H1 (cell line): ENCODE results near the gene RELL2.

Source experiments
- POLR2A ChIP-seq, 2 experiments: IDR thresholded peaks; 1 replicate in 1 of 2; 2 replicates in 1 of 2; pipeline ENCODE4 v1.6.1; 2011; ENCODE audit warnings: low read depth in 2 of 2, low read length in 2 of 2, mild to moderate bottlenecking in 2 of 2; ENCODE audit errors: control extremely low read depth in 1 of 2
- POLR2AphosphoS5 ChIP-seq: IDR thresholded peaks from 2 replicates; pipeline ENCODE4 v1.6.1; 2011; ENCODE audit warnings: low read depth, low read length
- RAD21 ChIP-seq, 2 experiments: IDR thresholded peaks in 1 of 2; conservative IDR thresholded peaks in 1 of 2; 2 replicates each; pipeline ENCODE4 v1.6.1; 2011; ENCODE audit warnings: low read depth in 2 of 2, low read length in 2 of 2, improper control_type of control experiment in 1 of 2, inconsistent platforms in 1 of 2, mild to moderate bottlenecking in 1 of 2, moderate library complexity in 1 of 2
- TAF1 ChIP-seq: IDR thresholded peaks from 2 replicates; pipeline ENCODE4 v1.6.1; 2011; ENCODE audit warnings: mild to moderate bottlenecking, low read depth, low read length
- TBP ChIP-seq: IDR thresholded peaks from 2 replicates; pipeline ENCODE4 v1.6.1; 2011; ENCODE audit warnings: low read depth, low read length, improper control_type of control experiment
- TF ChIP-seq, protein P1 (sequence below): IDR thresholded peaks from 2 replicates; pipeline ENCODE4 v1.6.1; 2012; ENCODE audit warnings: inconsistent platforms

DNA sequence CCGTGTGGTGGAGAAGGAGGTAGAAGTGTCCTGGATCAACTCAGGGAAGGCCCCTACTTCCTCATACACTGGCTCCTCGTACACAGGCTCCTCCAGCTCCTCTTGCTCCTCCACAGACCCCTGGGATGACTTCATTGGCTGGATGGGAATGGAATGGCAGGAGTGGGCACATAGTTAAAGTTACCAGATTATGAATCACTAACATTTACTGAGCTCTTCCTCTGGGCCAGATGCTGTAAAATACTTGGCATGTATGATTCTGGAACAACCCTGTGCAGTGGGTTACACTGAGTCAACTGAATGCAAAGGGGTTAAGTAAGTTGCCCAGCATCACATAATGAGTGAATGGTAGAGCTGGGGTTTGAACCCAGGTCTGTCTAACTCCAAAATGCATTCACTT lies 17.5 kb downstream of the RELL2 start:
- TF ChIP-seq RAD21 (IDR thresholded peaks at IDR 0.05 in 1 of 2, conservative IDR thresholded peaks at IDR 0.05 in 1 of 2; ENCODE audit: low read depth in 2 of 2, low read length in 2 of 2) (no peak), POLR2AphosphoS5 (no peak), TBP (no peak), TAF1 (no peak), POLR2A (IDR thresholded peaks at IDR 0.05; ENCODE audit: control extremely low read depth in 1 of 2, low read depth in 2 of 2, low read length in 2 of 2) (no peak)
- TF ChIP-seq, protein P1, sequence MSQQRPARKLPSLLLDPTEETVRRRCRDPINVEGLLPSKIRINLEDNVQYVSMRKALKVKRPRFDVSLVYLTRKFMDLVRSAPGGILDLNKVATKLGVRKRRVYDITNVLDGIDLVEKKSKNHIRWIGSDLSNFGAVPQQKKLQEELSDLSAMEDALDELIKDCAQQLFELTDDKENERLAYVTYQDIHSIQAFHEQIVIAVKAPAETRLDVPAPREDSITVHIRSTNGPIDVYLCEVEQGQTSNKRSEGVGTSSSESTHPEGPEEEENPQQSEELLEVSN, result no peak
